Measurements from ENCODE around the gene UNC5CL. TPM values are rescaled to one million over a fixed set of nuclear protein-coding genes. Genes with fewer than 3 reads are reported as not detected.

UNC5CL gene
- total RNA-seq, 1 donor from 2014 or later, result 1.3 TPM

GRCh38 chr6:41065550-41066026 is 26.6 kb upstream of the UNC5CL start:
- intact Hi-C loops (cut with micrococcal nuclease), result no loop called here

GRCh38 chr6:41064841-41065240 is 25.8 kb upstream of the UNC5CL start:
- intact Hi-C loops (cut with micrococcal nuclease), result no loop called here

GRCh38 chr6:41063884-41064285 is 24.9 kb upstream of the UNC5CL start:
- intact Hi-C loops (cut with micrococcal nuclease), result no loop called here

- intact Hi-C loops (cut with micrococcal nuclease), result no loop called here
Observed at GRCh38 chr6:41062056-41062455, 23.0 kb upstream of the UNC5CL start.

- intact Hi-C loops (cut with micrococcal nuclease), result no loop called here
Observed at GRCh38 chr6:41061196-41061726, 22.2 kb upstream of the UNC5CL start.

- intact Hi-C loops (cut with micrococcal nuclease), result no loop called here
Observed at GRCh38 chr6:41059556-41059955, 20.5 kb upstream of the UNC5CL start.

GRCh38 chr6:41058783-41059181 is 19.8 kb upstream of the UNC5CL start:
- intact Hi-C loops (cut with micrococcal nuclease), result no loop called here

- intact Hi-C loops (cut with micrococcal nuclease), result no loop called here
Observed at GRCh38 chr6:41056768-41057490, 17.9 kb upstream of the UNC5CL start.

GRCh38 chr6:41055149-41055548 is 16.1 kb upstream of the UNC5CL start:
- intact Hi-C loops (cut with micrococcal nuclease), result no loop called here

GRCh38 chr6:41054511-41054910 is 15.5 kb upstream of the UNC5CL start:
- intact Hi-C loops (cut with micrococcal nuclease), result no loop called here

- intact Hi-C loops (cut with micrococcal nuclease), result no loop called here
Observed at GRCh38 chr6:41053041-41053440, 14.0 kb upstream of the UNC5CL start, which contains the start of gene APOBEC2. Gene APOBEC2 (plus strand): TSS chr6:41053202. CDS start chr6:41053348, 146 bp downstream.

- intact Hi-C loops (cut with micrococcal nuclease), result loop anchor here (1.0 kb wide), 1 partner anchor 25 kb away; no protein-coding TSS in a partner anchor
Observed at GRCh38 chr6:41051873-41052272, 12.9 kb upstream of the UNC5CL start.

GRCh38 chr6:41050536-41050935 is 11.5 kb upstream of the UNC5CL start:
- intact Hi-C loops (cut with micrococcal nuclease), result no loop called here

GRCh38 chr6:41049955-41050354 is 10.9 kb upstream of the UNC5CL start:
- intact Hi-C loops (cut with micrococcal nuclease), result no loop called here

- intact Hi-C loops (cut with micrococcal nuclease), result no loop called here
Observed at GRCh38 chr6:41049521-41049920, 10.5 kb upstream of the UNC5CL start.

- intact Hi-C loops (cut with micrococcal nuclease), result no loop called here
Observed at GRCh38 chr6:41047745-41048732, 9.0 kb upstream of the UNC5CL start.

GRCh38 chr6:41047306-41047705 is 8.3 kb upstream of the UNC5CL start:
- intact Hi-C loops (cut with micrococcal nuclease), result no loop called here

GRCh38 chr6:41046084-41046483 is 7.1 kb upstream of the UNC5CL start:
- intact Hi-C loops (cut with micrococcal nuclease), result no loop called here

- intact Hi-C loops (cut with micrococcal nuclease), result no loop called here
Observed at GRCh38 chr6:41045664-41046063, 6.6 kb upstream of the UNC5CL start.

- intact Hi-C loops (cut with micrococcal nuclease), result no loop called here
Observed at GRCh38 chr6:41043151-41043550, 4.1 kb upstream of the UNC5CL start.

GRCh38 chr6:41042226-41043055 is 3.4 kb upstream of the UNC5CL start, which contains the start of gene TSPO2:
Gene TSPO2 (plus strand): TSS chr6:41042467. CDS start chr6:41042986, 519 bp downstream.
- intact Hi-C loops (cut with micrococcal nuclease), result no loop called here

Measured in T-helper 2 cell treated with Interferon-gamma antibody and Interleukin-4, amounts not matched to agents 100 ng/mL and 5 ng/mL, for 36 hours (primary cell).